ENCODE results near the gene TBX2. TPM values are rescaled to one million over a fixed set of nuclear protein-coding genes. Genes with fewer than 3 reads are reported as not detected.

The TBX2 gene
- total RNA-seq, 2 donors from 2014 or later = 0.07 TPM; not detected in 1

- Mint-ChIP-seq H3K27ac (no peak overlapping the region), H3K27me3 (ENCODE audit: insufficient read depth) (peaks cover 57% of the 10 kb centered on the region), H3K9me3 (no peaks in the 10 kb centered on the region), H3K36me3 (ENCODE audit: low read depth) (peaks cover 5% of the 10 kb centered on the region), H3K4me3 (no peak overlapping the region), H3K4me1 (peaks cover 14% of the 10 kb centered on the region)
- no peak overlapping the region for H3K27ac ChIP-seq (ENCODE audit: low read depth, low read length)
- DNase-seq = no peak
- no peak overlapping the region for H3K4me3 ChIP-seq (ENCODE audit: low read length)
- no peaks in the 10 kb centered on the region for H3K9me3 ChIP-seq (ENCODE audit: control insufficient read depth, low read length)
- WGBS, 2 experiments (ENCODE audit: insufficient coverage in 1 of 2, insufficient read length in 1 of 2) = 90% methylated on average over 8 to 21 of the region's 21 CpGs
- H3K4me1 ChIP-seq (ENCODE audit: control insufficient read depth, insufficient read depth, low read length) = peaks cover 3% of the 10 kb centered on the region
- peaks cover 50% of the 10 kb centered on the region for H3K27me3 ChIP-seq (ENCODE audit: control insufficient read depth, insufficient read depth, low read length, poor library complexity, severe bottlenecking)
- TF ChIP-seq, protein P1, sequence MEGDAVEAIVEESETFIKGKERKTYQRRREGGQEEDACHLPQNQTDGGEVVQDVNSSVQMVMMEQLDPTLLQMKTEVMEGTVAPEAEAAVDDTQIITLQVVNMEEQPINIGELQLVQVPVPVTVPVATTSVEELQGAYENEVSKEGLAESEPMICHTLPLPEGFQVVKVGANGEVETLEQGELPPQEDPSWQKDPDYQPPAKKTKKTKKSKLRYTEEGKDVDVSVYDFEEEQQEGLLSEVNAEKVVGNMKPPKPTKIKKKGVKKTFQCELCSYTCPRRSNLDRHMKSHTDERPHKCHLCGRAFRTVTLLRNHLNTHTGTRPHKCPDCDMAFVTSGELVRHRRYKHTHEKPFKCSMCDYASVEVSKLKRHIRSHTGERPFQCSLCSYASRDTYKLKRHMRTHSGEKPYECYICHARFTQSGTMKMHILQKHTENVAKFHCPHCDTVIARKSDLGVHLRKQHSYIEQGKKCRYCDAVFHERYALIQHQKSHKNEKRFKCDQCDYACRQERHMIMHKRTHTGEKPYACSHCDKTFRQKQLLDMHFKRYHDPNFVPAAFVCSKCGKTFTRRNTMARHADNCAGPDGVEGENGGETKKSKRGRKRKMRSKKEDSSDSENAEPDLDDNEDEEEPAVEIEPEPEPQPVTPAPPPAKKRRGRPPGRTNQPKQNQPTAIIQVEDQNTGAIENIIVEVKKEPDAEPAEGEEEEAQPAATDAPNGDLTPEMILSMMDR (conservative IDR thresholded peaks at IDR 0.05) = no peak
- no peak overlapping the region for H3K9ac ChIP-seq (ENCODE audit: extremely low read depth, low read length, poor library complexity, severe bottlenecking)
- H3K36me3 ChIP-seq (ENCODE audit: control insufficient read depth, insufficient read depth, low read length) = no peaks in the 10 kb centered on the region
Measured at GRCh38 chr17:61388561-61389356, 10.9 kb upstream of the TBX2 start.

- Histone ChIP-seq H3K36me3 (ENCODE audit: control insufficient read depth, insufficient read depth, low read length) (no peaks in the 10 kb centered on the region), H3K9me3 (ENCODE audit: control insufficient read depth, low read length) (no peaks in the 10 kb centered on the region), H3K9ac (ENCODE audit: extremely low read depth, low read length, poor library complexity, severe bottlenecking) (no peak overlapping the region), H3K4me1 (ENCODE audit: control insufficient read depth, insufficient read depth, low read length) (peaks cover 6% of the 10 kb centered on the region), H3K27ac (ENCODE audit: low read depth, low read length) (no peak overlapping the region), H3K27me3 (ENCODE audit: control insufficient read depth, insufficient read depth, low read length, poor library complexity, severe bottlenecking) (peaks cover 59% of the 10 kb centered on the region), H3K4me3 (ENCODE audit: low read length) (no peak overlapping the region)
- peaks cover 23% of the 10 kb centered on the region for H3K4me1 Mint-ChIP-seq
- H3K9me3 Mint-ChIP-seq = no peaks in the 10 kb centered on the region
- peak; percentile 96 for DNase-seq
- peaks cover 68% of the 10 kb centered on the region for H3K27me3 Mint-ChIP-seq (ENCODE audit: insufficient read depth)
- H3K4me3 Mint-ChIP-seq = no peak overlapping the region
- TF ChIP-seq, protein P1 (conservative IDR thresholded peaks at IDR 0.05) = peak; percentile 99
- peaks cover 5% of the 10 kb centered on the region for H3K36me3 Mint-ChIP-seq (ENCODE audit: low read depth)
- H3K27ac Mint-ChIP-seq = no peak overlapping the region
- 27 to 33% methylated on average over 12 to 25 of the region's 25 CpGs for WGBS, 2 experiments (ENCODE audit: insufficient coverage in 1 of 2, insufficient read length in 1 of 2)
Measured at GRCh38 chr17:61389670-61390478, 9.8 kb upstream of the TBX2 start.

GRCh38 chr17:61390479-61390791 is 9.2 kb upstream of the TBX2 start:
- 91 to 100% methylated on average over 1 to 11 of the region's 11 CpGs for WGBS, 2 experiments (ENCODE audit: insufficient coverage in 1 of 2, insufficient read length in 1 of 2)
- Mint-ChIP-seq H3K9me3 (peaks cover 2% of the 10 kb centered on the region), H3K27me3 (ENCODE audit: insufficient read depth) (peaks cover 69% of the 10 kb centered on the region), H3K36me3 (ENCODE audit: low read depth) (peaks cover 5% of the 10 kb centered on the region), H3K4me1 (peaks cover 24% of the 10 kb centered on the region), H3K27ac (no peak overlapping the region), H3K4me3 (no peak overlapping the region)
- no peaks in the 10 kb centered on the region for H3K9me3 ChIP-seq (ENCODE audit: control insufficient read depth, low read length)
- H3K9ac ChIP-seq (ENCODE audit: extremely low read depth, low read length, poor library complexity, severe bottlenecking) = no peak overlapping the region
- H3K4me1 ChIP-seq (ENCODE audit: control insufficient read depth, insufficient read depth, low read length) = peaks cover 6% of the 10 kb centered on the region
- no peak for DNase-seq
- no peaks in the 10 kb centered on the region for H3K36me3 ChIP-seq (ENCODE audit: control insufficient read depth, insufficient read depth, low read length)
- TF ChIP-seq, protein P1 (conservative IDR thresholded peaks at IDR 0.05) = no peak
- no peak overlapping the region for H3K4me3 ChIP-seq (ENCODE audit: low read length)
- H3K27me3 ChIP-seq (ENCODE audit: control insufficient read depth, insufficient read depth, low read length, poor library complexity, severe bottlenecking) = peaks cover 64% of the 10 kb centered on the region
- H3K27ac ChIP-seq (ENCODE audit: low read depth, low read length) = no peak overlapping the region
